Astrocyte (in vitro differentiated cells and primary cell): ENCODE measurements around the gene CSPG5.

Source experiments
- EZH2 ChIP-seq: IDR thresholded peaks from 2 replicates; pipeline ENCODE4 v1.6.1; 2012; ENCODE audit warnings: mild to moderate bottlenecking, low read length, inconsistent platforms; ENCODE audit not compliant: insufficient read depth
- TF ChIP-seq, protein P1 (sequence below): IDR thresholded peaks from 2 replicates; pipeline ENCODE4 v1.5.1; 2011; ENCODE audit warnings: low read depth, mild to moderate bottlenecking, inconsistent platforms, low read length, moderate library complexity; ENCODE audit not compliant: insufficient read depth

DNA sequence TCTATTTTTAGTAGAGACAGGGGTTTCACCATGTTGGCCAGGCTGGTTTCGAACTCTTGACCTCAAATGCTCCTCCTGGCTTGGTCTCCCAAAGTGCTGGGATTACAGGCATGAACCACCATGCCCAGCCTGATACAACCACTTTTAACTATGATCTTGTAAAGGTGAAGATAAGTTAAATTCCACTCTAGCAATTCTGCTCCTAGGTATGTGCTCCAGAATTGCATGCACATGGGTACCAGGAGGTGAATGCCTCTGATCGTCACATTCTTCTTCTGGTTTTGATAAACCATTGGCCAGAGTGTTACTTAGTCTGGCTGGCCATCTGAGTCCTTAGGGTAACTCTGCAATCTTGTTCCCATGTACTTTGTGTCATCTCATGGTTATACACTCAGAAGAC is 22.3 kb downstream of the CSPG5 start:
- TF ChIP-seq, protein P1, sequence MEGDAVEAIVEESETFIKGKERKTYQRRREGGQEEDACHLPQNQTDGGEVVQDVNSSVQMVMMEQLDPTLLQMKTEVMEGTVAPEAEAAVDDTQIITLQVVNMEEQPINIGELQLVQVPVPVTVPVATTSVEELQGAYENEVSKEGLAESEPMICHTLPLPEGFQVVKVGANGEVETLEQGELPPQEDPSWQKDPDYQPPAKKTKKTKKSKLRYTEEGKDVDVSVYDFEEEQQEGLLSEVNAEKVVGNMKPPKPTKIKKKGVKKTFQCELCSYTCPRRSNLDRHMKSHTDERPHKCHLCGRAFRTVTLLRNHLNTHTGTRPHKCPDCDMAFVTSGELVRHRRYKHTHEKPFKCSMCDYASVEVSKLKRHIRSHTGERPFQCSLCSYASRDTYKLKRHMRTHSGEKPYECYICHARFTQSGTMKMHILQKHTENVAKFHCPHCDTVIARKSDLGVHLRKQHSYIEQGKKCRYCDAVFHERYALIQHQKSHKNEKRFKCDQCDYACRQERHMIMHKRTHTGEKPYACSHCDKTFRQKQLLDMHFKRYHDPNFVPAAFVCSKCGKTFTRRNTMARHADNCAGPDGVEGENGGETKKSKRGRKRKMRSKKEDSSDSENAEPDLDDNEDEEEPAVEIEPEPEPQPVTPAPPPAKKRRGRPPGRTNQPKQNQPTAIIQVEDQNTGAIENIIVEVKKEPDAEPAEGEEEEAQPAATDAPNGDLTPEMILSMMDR: no peak
- TF ChIP-seq EZH2: no peak
